NOMO-1 treated with DMSO at 0.1 percent for 48 hours (cell line): Measurements from ENCODE around the gene OXA1L.
"Not testable (repeated sequence)": the region's sequence is repeated elsewhere in the genome, so short reads cannot be mapped to it uniquely, and the experiment has no call there.

ENCODE experiments used
- DNase-seq: peaks from one replicate; lab custom pipeline; 2025; ENCODE audit not compliant: unreplicated experiment; lab: John Stamatoyannopoulos, UW

The OXA1L gene

GRCh38 chr14:22766457-22767322, at the start of gene OXA1L:
Gene OXA1L (plus strand): TSS chr14:22766688. CDS start chr14:22766702, 14 bp downstream.
- DNase-seq = peak; percentile 98

GRCh38 chr14:22718091-22718490, 48.4 kb upstream of the OXA1L start:
- DNase-seq = no peak

- no peak for DNase-seq
These were observed 45.3 kb upstream of the OXA1L start for GRCh38 chr14:22721213-22721612.

- DNase-seq = no peak
These were observed 42.7 kb upstream of the OXA1L start for GRCh38 chr14:22723815-22724214.

GRCh38 chr14:22724847-22725246, 41.6 kb upstream of the OXA1L start:
- not testable (repeated sequence) for DNase-seq

GRCh38 chr14:22725374-22725773, 41.1 kb upstream of the OXA1L start:
- DNase-seq = not testable (repeated sequence)

- DNase-seq = no peak
These were observed 40.5 kb upstream of the OXA1L start for GRCh38 chr14:22726012-22726411.

- not testable (repeated sequence) for DNase-seq
These were observed 34.4 kb upstream of the OXA1L start for GRCh38 chr14:22732062-22732461.

GRCh38 chr14:22733829-22734228, 32.7 kb upstream of the OXA1L start:
- no peak for DNase-seq

GRCh38 chr14:22735096-22735495, 31.4 kb upstream of the OXA1L start:
- DNase-seq = no peak

GRCh38 chr14:22736384-22736783, 30.1 kb upstream of the OXA1L start:
- DNase-seq = not testable (repeated sequence)

- no peak for DNase-seq
These were observed 29.4 kb upstream of the OXA1L start for GRCh38 chr14:22737052-22737451.

- DNase-seq = no peak
These were observed 27.1 kb upstream of the OXA1L start for GRCh38 chr14:22739423-22739822.

- DNase-seq = peak; percentile 20
These were observed 26.5 kb upstream of the OXA1L start for GRCh38 chr14:22740020-22740419.

- no peak for DNase-seq
These were observed 18.7 kb upstream of the OXA1L start for GRCh38 chr14:22747769-22748168.

GRCh38 chr14:22748206-22748605, 18.3 kb upstream of the OXA1L start:
- no peak for DNase-seq

GRCh38 chr14:22748631-22749068, 17.8 kb upstream of the OXA1L start:
- peak; percentile 77 for DNase-seq

- DNase-seq = no peak
These were observed 14.1 kb upstream of the OXA1L start for GRCh38 chr14:22752422-22752821.

GRCh38 chr14:22753586-22753985, 12.9 kb upstream of the OXA1L start:
- DNase-seq = peak; percentile 26

GRCh38 chr14:22757972-22758650, 8.4 kb upstream of the OXA1L start:
- DNase-seq = not testable (repeated sequence)

GRCh38 chr14:22761734-22762133, 4.8 kb upstream of the OXA1L start:
- no peak for DNase-seq

- no peak for DNase-seq
These were observed 2.1 kb upstream of the OXA1L start for GRCh38 chr14:22764382-22764781.
